ENCODE data around the gene TARBP1. TPM values are rescaled to one million over a fixed set of nuclear protein-coding genes. Genes with fewer than 3 reads are reported as not detected.
"Not testable (repeated sequence)": the region's sequence is repeated elsewhere in the genome, so short reads cannot be mapped to it uniquely, and the experiment has no call there.

The TARBP1 gene
- total RNA-seq, 1 donor from 2014 or later = 22.9 TPM

GRCh38 chr1:234437423-234438171, 41.4 kb downstream of the TARBP1 start:
- DNase-seq (ENCODE audit: low spot score) = no peak

DNA sequence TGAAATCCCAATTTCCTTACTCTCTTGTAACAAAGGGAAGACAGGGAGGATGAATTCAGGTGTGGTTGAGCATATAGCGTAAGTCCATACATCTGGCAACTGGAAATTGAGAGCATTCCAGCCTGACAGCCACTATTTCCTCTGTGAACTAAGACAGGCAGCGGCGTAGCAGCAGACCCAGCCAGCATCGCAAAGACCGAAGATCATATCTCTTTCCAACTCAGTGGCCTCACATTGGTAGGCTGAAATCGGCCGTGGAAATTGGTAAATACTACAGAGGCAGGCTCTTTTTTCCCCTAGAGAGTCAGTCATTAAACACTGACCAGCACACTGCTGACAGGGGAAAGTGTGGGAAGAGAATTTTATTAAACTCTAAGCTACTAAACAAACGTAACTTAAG, 43.4 kb downstream of the TARBP1 start:
- DNase-seq (ENCODE audit: low spot score) = peak; percentile 27

DNA sequence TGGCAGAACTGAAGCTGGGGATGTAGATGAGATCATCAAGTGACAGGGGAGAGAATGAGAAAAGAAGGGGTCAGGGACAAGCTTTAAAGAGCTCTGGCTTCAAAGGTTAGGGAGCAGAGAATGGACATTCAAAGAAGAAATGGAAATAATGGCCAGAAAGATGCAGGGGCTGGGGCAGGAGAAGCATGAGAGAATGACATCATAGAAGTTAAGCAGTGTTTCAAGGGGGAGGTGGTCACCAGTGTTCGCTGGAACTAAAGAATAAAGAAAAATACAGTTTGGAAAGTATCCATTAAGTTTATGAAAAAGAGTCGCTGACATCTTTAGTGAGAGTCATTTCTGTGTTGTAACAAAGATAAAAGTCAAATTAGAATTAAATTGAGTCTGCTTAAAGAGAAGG, 44.3 kb downstream of the TARBP1 start:
- no peak for DNase-seq (ENCODE audit: low spot score)

DNA sequence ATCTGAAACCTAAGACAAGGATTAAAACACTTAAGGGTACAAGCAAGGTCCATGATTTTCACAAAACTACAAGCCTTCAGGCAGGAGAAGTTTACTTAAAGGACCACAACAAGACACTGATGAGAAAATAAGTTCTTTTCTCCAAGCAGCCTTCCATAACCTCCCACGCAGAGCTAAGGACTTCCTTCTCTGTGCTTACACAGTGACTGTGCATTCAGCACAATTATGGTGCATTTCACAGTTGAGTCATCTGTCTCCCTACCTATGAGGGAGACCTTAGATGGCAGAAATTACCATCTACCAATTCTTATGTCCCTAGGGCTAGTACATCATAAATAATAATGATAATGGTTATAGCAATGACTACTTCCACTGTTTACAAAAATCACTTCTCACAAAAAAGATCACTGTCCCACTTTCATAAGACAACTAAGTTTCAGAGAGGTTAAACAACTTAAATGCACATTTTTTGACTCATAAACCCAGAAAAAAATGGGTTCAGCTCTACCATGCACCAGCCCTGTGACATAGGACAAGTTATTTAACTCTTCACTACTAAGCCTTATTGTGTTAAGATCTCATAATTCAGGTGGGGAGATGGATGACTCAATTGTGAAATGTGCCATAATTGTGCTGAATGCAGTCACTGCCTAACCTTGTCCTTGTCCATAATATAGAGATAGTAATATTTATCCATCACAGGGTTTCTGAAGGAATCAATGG, 45.3 kb downstream of the TARBP1 start:
- DNase-seq (ENCODE audit: low spot score) = no peak

DNA sequence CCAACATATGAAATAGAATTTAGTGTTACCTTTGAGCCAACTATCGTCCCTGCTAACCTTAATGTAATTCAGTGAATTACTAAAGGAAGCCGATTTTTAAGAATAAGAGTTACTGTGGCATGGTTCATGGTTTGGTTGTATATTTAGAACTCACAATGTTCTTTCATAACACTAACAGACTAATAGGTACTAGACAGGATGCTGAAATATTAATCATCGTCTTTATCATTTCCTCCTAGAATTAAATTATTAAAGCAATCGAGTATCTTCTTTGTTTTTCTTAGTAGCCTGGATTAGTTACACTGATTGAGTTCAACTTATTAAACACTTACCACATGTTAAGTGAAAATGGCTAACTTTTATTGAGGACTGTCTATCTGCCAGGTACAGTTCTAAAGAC, 47.7 kb downstream of the TARBP1 start:
- no peak for DNase-seq (ENCODE audit: low spot score)

GRCh38 chr1:234430691-234431090, 48.3 kb downstream of the TARBP1 start:
- no peak for DNase-seq (ENCODE audit: low spot score)

DNA sequence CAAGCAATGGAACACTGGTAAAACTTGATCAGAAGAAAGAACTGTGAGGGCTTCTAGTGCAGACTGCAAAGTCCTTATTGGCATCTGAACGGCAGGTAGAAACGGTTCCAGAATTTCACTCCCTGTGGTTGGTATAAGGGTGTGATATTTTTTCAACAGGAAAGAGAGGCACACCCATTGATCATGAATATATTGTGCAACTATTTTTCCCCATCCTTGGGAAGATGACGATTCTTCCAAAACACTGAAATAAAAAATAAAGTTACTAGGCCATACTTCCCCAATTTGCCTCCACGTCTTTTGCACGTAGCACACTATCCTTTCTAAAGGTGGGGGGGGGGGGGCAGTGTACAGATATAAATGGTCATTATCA, 49.6 kb downstream of the TARBP1 start:
- DNase-seq (ENCODE audit: low spot score) = no peak

DNA sequence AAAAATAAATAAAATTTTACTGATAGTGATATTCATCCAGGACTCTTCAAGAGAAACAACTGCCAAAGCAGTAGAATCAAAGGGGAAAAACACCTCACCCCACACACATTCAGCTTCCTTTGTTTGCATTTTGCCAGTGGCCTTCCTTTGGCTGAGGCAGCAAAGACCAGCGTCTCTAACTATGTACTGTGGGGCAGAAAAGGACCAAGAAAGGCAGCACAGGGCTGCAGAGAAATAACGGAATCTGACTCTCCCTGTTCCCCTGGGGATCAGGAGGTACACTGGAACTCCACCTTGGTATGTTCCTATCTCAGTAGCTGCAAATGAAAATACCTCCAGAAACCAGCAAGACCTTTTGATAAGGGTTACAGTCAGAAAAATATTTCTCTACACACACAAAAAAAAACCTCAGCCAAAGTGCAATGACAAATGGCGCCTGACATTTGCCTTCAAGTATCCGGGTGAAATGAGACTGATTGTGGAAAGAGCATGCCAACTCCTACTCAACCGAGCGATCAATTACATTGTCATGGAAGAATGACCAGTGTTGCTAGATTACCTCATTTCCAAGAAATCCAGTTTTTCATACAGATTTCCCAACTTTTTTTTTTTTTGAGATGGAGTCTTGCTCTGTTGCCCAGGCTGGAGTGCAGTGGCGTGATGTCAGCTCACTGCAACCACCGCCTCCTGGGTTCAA, 50.9 kb downstream of the TARBP1 start:
- no peak for DNase-seq (ENCODE audit: low spot score)

GRCh38 chr1:234413990-234414389, 65.0 kb downstream of the TARBP1 start:
- DNase-seq (ENCODE audit: low spot score) = no peak

GRCh38 chr1:234413485-234413884, 65.5 kb downstream of the TARBP1 start:
- no peak for DNase-seq (ENCODE audit: low spot score)

DNA sequence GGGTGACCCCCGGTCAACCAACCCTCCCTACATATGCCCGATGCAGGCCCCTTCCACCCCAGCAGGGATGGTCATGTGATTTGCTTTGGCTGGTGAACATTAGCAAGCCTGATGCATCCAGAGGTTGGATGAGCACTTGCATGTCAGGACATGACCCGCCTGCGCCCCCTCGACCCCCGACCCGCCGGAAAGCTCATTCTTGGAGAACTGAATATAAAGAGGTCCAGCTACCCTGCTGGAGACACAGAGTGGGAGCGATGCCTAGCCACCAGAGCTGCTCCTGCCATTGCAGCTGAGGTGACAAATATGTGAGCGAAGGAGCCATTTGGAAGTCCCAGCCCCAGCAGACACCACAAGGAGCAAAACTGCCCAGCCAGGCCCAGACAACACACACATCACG, 66.1 kb downstream of the TARBP1 start:
- no peak for DNase-seq (ENCODE audit: low spot score)

DNA sequence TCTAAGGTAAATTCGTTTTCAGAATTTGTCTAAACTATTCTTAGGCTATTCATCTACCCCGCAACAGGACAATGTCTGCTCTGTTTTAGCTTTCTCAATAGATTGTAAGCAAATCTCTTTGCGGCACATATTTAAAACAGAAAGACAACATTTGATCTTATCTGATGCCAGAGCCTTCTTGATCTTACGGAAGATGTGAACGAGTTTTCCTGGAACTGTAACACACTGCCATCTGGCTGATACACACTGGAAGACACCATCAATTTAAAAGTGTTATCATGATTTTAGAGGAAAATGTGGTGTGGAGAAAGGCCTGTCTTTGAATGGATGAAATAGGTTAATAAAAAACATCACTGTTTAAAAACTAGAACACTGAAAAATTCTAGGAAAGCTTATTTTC, 69.7 kb downstream of the TARBP1 start:
- DNase-seq (ENCODE audit: low spot score) = peak; percentile 5

DNA sequence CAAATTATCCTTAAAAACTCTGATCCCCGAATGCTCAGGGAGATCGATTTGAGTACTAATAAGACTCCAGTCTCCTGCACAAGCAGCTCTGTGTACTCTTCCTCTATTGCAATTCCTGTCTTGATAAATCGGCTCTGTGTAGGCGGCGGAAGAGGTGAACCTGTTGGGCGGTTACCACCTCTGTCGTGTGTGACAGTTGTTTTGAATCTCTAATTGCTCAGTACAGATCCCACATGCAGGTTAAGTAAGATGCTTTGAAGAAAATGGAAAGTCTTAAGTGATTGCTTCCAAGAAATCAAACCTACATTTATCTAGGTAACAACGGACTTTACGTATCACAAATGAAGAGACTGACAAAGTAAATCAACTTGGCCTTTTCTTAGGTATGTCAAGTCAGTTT, 70.2 kb downstream of the TARBP1 start:
- DNase-seq (ENCODE audit: low spot score) = no peak

DNA sequence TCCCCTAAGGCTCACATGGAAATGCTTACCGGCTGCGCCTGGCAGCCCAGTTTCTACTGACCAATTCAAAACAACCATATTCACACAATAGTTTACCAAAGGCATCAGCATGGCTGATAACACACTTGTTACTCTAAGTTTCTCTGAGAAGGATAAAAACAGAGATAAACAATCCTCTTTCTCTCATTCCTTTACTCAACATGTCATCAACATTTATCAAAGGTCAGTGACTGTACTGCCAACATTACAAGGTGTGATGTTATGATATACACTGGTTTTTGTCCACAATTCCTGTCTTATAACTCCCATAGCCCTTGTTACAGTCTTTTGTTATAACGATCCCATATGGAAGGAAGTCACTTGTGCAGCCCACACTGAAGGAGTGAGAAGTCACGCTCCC, 72.1 kb downstream of the TARBP1 start:
- DNase-seq (ENCODE audit: low spot score) = no peak

GRCh38 chr1:234405676-234406075, 73.3 kb downstream of the TARBP1 start:
- no peak for DNase-seq (ENCODE audit: low spot score)

DNA sequence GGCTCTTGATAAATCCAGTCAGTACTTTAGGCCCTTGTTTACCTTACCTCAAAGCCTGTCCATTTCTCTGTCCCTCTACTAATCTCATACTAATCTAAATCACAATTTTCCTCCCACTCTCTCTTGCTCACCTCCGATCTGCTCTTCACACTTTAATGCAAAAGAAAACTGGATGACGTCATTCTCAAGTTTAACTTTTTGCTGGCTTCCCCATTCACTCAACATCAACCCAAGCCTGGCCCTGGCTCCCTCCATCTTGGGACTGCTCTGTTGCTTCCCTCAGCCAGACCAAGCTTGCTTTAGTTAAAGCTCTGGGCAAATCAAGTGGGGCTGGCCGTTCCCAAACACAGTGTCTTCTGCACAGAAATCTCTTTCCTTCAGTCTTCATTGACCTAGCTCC, 76.0 kb downstream of the TARBP1 start:
- DNase-seq (ENCODE audit: low spot score) = no peak

DNA sequence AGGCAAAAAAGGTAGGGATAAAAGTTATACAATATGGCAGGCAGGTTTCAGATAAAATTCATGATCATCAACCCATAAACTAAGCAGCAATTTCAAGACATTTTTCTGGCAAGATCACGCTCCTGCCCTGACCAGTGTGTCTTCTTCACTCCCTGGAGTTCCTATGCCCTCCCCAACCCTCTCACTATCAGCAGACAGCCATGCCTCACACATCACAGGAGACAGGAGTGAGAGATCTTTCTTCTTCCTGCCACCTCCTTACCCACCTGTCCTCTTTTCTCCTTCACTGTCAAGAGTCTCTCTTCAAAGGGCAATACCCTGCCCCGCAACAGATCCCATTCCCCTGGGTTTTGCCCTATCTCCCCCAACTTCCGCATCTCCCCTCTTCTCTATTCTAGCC, 77.3 kb downstream of the TARBP1 start:
- no peak for DNase-seq (ENCODE audit: low spot score)

DNA sequence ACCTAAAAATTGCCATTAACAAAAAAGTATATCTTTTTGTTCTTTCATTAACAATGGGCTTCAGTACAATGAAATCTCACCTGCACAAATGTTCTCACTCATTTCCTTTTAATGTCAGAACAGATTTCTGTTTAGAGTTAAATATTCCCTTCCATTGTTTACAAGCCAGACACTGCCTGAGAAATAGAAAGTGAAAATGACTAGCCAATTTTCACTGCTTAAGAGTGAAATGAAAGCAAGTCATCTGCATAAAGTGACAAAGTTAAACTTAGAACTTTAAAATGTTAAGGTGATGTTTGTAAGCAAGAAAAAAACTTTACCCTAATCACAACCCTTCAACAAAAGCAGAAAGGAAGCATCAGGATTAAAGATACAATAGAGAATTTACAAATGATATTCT, 78.2 kb downstream of the TARBP1 start:
- no peak for DNase-seq (ENCODE audit: low spot score)

GRCh38 chr1:234399515-234399914, 79.5 kb downstream of the TARBP1 start:
- DNase-seq (ENCODE audit: low spot score) = not testable (repeated sequence)

DNA sequence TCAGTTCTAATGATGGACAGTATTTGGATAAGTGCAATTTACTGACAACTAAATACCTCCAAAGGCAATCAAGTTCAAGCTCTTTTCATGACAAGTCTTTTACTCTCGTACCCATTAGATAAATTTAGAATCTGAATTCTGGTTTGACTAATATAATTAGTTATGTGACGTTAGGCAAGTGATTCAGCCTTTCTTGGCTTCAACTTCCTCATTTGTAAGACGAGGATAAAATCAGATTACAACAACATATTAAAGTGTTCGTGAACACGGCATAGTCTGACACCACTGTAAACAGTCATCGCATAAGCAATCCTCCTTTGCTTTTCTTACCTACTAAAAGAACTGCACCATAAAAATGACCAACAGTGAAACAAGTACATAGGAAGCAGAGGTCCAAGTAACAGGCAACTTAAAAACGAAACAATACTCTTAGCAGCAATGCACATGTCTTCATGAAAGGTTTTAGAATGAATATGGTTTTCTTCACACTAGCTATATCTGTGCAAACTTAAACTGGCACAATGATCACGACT, 80.1 kb downstream of the TARBP1 start:
- no peak for DNase-seq (ENCODE audit: low spot score)

DNA sequence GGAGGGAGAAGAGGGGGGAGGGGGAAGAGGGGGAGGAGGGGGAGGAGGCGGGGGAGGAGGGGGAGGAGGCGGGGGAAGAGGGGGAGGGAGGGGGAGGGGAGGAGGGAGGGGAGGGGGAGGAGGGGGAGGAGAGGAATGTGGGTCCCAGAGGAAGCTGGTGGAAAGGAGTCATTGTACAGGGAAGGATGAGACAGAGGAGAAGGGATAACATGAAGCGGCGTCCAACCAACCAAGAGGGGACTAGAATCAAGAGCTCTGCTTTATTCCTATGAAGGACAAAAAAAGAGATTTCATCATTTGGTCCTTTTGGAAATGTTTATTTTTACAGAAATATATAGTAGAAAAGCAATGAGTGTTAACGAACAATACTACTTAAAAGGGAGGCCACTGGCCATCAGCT, 81.2 kb downstream of the TARBP1 start:
- no peak for DNase-seq (ENCODE audit: low spot score)

DNA sequence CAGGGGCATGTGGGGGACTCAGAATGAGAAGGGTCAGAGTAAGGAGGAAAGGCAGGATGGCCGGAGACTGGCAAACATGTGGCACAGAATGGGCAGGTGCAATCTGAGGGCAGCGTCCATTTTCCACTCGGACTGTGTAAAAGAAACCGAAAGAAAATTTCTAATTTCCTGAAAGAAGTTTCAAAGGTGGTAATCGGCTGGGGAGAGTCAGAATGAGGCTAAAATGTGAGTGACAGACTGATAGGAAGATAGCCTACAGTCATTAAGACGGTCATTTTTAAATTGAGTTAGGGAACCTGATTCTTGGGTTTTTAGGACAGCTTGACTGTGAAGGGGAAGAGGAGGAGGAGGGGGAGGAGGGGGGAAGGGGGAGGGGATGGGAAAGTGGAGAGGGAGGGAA, 82.1 kb downstream of the TARBP1 start:
- DNase-seq (ENCODE audit: low spot score) = no peak

GRCh38 chr1:234396092-234396491, 82.9 kb downstream of the TARBP1 start:
- no peak for DNase-seq (ENCODE audit: low spot score)
